Activated CD8-positive, alpha-beta T cell treated with anti-CD3 and anti-CD28 coated beads, Interleukin-2, amount 10 ng/mL, durations not matched to agents 7 days and 5 days (primary cell): ENCODE results near the gene GPR15LG. TPM values are rescaled to one million over a fixed set of nuclear protein-coding genes. Genes with fewer than 3 reads are reported as not detected.

Source experiments
- ATAC-seq: fragments of 150-1000 bp; cut with Tn5 transposase; one replicate; pipeline ENCODE4 v1.10.0; 2021; ENCODE audit warnings: moderate library complexity
- CTCF ChIA-PET: fragments of 350-600 bp; sonication (Branson Sonifier 250); formaldehyde crosslinking; loops from one replicate; lab custom pipeline; 2021; ENCODE audit warnings: antibody characterized with exemption; lab: Charles Lee
- POLR2A ChIA-PET: fragments of 350-600 bp; sonication (Branson Sonifier 250); formaldehyde crosslinking; loops from one replicate; lab custom pipeline; 2021; ENCODE audit warnings: antibody characterized with exemption; lab: Charles Lee
- DNase-seq: peaks from one replicate; pipeline ENCODE4 v3.0.0-alpha.2; 2020
- H3K27ac Mint-ChIP-seq: one replicate; pipeline ENCODE4 v1.8.0; 2021; ENCODE audit warnings: mild to moderate bottlenecking, mixed read lengths
- H3K27me3 Mint-ChIP-seq: one replicate; pipeline ENCODE4 v1.8.0; 2021; ENCODE audit warnings: low read depth, mixed read lengths
- H3K36me3 Mint-ChIP-seq: one replicate; pipeline ENCODE4 v1.8.0; 2021; ENCODE audit warnings: low read depth, mixed read lengths
- H3K4me1 Mint-ChIP-seq: one replicate; pipeline ENCODE4 v1.8.0; 2021; ENCODE audit warnings: low read depth, mixed read lengths
- H3K4me3 Mint-ChIP-seq: one replicate; pipeline ENCODE4 v1.8.0; 2021; ENCODE audit warnings: mild to moderate bottlenecking, mixed read lengths
- H3K9me3 Mint-ChIP-seq: one replicate; pipeline ENCODE4 v1.8.0; 2022; ENCODE audit warnings: mixed read lengths; ENCODE audit not compliant: insufficient read depth
- total RNA-seq, 2 experiments: library from RNA; stranded (reverse); gene quantifications; one replicate each; pipeline ENCODE4 v1.2.3, GENCODE V29; 2021

The GPR15LG gene
- total RNA-seq, 2 experiments from 2014 or later: not detected

DNA sequence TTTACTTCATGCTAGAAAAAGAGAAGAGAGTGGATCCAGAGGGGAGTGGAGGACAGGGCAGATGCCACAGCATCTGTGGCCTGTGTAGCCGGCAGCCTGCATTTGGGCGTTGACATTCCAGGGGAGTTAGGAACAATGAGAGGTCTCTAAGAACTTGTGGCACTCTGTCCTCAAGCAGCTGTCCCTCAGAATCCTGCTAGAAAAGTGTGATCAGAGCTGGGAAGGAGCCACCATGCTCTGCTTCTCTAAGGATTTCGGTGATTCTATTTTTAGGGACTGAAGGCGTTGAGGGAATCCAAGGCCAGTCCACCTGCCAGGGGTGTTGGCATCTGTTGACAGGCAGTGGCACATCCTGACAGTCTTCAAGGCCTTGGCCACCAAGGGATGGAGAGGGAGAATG, 44.1 kb downstream of the GPR15LG start:
- ChIA-PET POLR2A (no interaction called here), CTCF (interaction anchor here (1.0 to 8.0 kb wide), 2 partner anchors 70 to 320 kb away, joined by 3 to 73 read pairs; no protein-coding TSS in a partner anchor)
- Mint-ChIP-seq H3K27ac (no peak overlapping the region), H3K9me3 (peaks cover 5% of the 10 kb centered on the region), H3K27me3 (peaks cover 3% of the 10 kb centered on the region), H3K4me3 (no peak overlapping the region), H3K36me3 (no peaks in the 10 kb centered on the region), H3K4me1 (no peaks in the 10 kb centered on the region)
- DNase-seq (no peak), ATAC-seq (no peak)

DNA sequence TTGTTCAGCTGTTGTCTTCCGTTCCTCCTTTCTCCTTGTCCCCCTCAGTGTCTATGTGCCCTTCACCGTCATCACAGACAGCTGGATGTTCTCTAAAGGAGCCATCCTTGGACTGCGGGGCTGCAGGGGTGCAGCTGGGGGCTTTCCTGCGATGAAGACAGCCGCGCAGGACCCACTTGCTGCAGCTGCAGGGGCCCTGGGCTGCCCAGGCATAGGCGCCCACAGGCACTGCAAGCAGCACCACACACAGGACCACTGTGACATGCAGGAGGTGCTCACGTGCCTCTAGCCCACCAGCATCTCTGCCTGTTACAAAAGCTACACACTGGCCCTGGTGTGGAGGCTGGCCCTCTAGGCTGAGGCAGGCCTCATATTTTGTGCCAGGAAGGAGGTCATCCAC, 48.3 kb downstream of the GPR15LG start:
- Mint-ChIP-seq H3K9me3 (peaks cover 5% of the 10 kb centered on the region), H3K4me3 (no peak overlapping the region), H3K36me3 (no peaks in the 10 kb centered on the region), H3K4me1 (no peaks in the 10 kb centered on the region), H3K27me3 (peaks cover 7% of the 10 kb centered on the region), H3K27ac (no peak overlapping the region)
- ChIA-PET CTCF (no interaction called here), POLR2A (no interaction called here)
- ATAC-seq (no peak), DNase-seq (no peak)

DNA sequence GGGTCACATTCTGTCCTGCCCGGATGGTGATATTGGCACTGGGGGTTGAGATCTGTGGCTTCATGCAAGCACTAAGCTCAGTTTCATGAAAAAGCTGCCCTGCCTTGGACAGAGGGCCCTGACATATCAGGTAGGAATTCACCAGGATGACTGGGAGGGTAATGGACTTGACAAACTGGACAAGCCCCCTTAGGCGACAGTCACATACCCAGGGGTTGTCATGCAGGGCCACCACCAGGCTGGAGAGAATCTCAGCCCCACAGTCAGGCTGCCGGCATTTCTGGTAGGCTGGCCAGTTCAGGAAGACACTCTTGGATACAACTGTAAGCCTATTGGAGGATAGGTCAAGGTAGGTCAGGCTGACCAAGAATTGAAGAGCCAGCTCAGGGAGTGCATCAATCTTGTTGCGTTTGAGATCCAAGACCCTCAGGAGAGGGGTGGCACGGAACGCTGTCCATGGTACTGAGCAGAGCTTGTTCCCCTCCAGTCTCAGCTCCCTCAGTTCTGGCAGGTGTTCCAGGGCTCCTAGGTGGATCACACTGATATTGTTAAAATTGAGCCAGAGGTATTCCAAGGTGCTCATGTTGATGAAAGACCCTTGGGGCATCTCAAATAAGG, 50.9 kb downstream of the GPR15LG start:
- CTCF ChIA-PET: interaction anchor here (1.1 kb wide), 1 partner anchor 10 kb away, joined by 5 read pairs; no protein-coding TSS in a partner anchor
- ATAC-seq: no peak
- Mint-ChIP-seq H3K4me3 (no peak overlapping the region), H3K4me1 (no peaks in the 10 kb centered on the region), H3K36me3 (no peaks in the 10 kb centered on the region), H3K9me3 (peaks cover 2% of the 10 kb centered on the region), H3K27me3 (peaks cover 11% of the 10 kb centered on the region), H3K27ac (no peak overlapping the region)
- POLR2A ChIA-PET: no interaction called here
- DNase-seq: peak; percentile 27

DNA sequence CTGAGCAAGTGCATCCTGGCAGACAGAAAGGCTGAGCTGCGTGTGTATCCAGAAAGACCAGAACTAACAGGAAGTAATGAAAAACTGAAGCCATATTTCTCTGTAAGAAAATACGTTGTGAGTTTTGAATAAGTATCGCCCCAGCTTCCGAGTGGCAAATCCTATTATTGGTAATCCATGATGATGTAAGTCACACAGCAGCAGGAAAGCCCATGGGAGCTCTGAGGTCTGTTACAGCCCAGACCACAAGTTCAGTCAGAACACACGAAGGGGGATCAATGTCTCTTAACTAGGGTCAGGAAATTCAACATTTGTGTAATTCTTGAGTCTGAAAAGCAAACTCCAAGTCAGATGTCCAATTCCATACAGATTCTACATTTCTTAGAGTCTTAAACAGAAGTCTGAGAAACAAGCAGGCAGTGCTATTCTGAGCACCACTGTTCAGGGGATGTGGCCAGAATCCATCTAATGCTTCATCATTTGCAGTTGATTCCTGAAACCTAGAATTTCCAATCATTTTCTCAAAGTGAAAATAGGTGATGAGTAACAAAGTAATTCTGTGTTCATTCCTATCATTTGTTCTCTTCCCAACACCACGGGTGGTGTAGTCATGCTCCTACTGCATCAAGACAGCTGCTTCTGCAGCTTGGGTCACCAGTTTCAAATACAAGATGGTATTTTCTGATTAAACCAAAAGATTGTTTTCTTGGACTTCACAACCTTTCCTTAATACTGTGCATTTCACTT, 52.0 kb downstream of the GPR15LG start, which contains the start of gene LRIT2:
LRIT2 (minus strand) TSS at position 118 of the 747 bp plus-strand sequence; CDS start at position 94, 24 bp downstream.
- POLR2A ChIA-PET: no interaction called here
- no peaks in the 10 kb centered on the region for H3K36me3 Mint-ChIP-seq
- H3K4me1 Mint-ChIP-seq: no peaks in the 10 kb centered on the region
- ATAC-seq (no peak), DNase-seq (no peak)
- CTCF ChIA-PET: interaction anchor here (1.1 kb wide), 1 partner anchor 11 kb away, joined by 5 read pairs; no protein-coding TSS in a partner anchor
- H3K27me3 Mint-ChIP-seq: peaks cover 10% of the 10 kb centered on the region
- no peaks in the 10 kb centered on the region for H3K9me3 Mint-ChIP-seq
- no peak within 1 kb of the TSS for H3K4me3 Mint-ChIP-seq
- H3K27ac Mint-ChIP-seq: no peak within 1 kb of the TSS

DNA sequence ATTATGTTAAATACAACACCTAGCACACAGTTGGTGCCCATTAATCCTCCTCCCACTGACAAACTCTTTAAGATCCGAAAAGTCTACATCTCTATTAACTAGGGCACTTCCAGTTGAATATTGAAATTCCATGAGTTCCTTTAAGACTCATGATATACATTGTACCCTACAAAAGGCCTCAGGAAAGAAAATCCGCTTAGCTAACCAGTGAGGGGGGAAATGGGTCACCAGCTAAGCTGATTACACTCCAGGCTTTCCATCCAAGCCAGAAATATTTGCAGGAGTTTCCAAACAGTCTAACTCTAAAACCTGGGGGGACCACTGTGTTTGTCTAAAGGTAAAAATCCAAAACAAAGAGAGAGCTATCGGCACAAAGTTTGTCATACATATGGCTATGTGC, 53.0 kb downstream of the GPR15LG start:
- Mint-ChIP-seq H3K27me3 (peaks cover 9% of the 10 kb centered on the region), H3K36me3 (no peaks in the 10 kb centered on the region), H3K4me1 (no peaks in the 10 kb centered on the region), H3K9me3 (no peaks in the 10 kb centered on the region), H3K4me3 (no peak overlapping the region), H3K27ac (no peak overlapping the region)
- ATAC-seq (no peak), DNase-seq (no peak)
- ChIA-PET POLR2A (no interaction called here), CTCF (interaction anchor here (1.3 kb wide), 1 partner anchor 10 kb away, joined by 4 read pairs; no protein-coding TSS in a partner anchor)

DNA sequence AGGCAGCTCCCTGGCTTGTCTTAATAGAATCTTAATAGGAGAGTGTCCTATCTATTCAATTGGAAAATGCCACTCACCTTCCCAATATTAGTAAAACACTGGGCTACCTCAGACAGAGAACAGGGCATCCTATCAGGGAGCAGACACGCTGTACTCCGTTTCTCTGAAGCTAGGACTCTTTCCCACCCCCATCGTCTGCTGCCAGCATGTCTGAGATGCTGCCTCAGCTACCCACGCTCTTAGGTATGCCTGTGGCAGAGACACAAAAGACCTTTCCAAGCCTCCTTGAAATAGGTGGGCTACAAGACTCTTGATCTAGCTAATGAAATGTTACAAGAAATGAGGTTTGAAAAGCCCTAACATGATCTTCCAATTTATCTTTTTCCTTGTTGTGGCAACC, 54.2 kb downstream of the GPR15LG start:
- H3K36me3 Mint-ChIP-seq: no peaks in the 10 kb centered on the region
- DNase-seq: no peak
- POLR2A ChIA-PET: no interaction called here
- ATAC-seq: no peak
- no peaks in the 10 kb centered on the region for H3K9me3 Mint-ChIP-seq
- no peak overlapping the region for H3K4me3 Mint-ChIP-seq
- no peak overlapping the region for H3K27ac Mint-ChIP-seq
- H3K4me1 Mint-ChIP-seq: no peaks in the 10 kb centered on the region
- peaks cover 9% of the 10 kb centered on the region for H3K27me3 Mint-ChIP-seq
- CTCF ChIA-PET: no interaction called here

DNA sequence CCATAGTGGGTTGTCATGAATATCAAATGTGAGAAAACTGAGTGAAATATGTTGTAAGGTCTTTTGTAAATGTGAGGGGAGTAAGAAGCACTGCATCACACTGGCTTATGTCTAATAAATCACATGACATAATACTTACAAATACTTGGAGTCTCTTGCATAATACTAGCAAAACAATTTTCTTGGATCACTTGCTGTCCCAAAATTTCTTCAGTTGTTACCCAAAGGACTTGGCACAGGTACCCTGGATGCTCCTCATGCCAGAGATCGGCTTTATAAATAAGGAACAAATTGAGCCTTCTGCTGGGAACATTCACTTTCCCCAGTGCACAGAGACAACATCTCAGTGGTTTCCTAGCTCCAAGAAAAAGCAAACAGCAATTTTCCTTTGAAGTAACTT, 56.8 kb downstream of the GPR15LG start:
- no peak overlapping the region for H3K27ac Mint-ChIP-seq
- no peaks in the 10 kb centered on the region for H3K4me1 Mint-ChIP-seq
- H3K27me3 Mint-ChIP-seq: peaks cover 6% of the 10 kb centered on the region
- H3K4me3 Mint-ChIP-seq: no peak overlapping the region
- CTCF ChIA-PET: interaction anchor here (2.0 kb wide), 1 partner anchor 16 kb away, joined by 4 read pairs; no protein-coding TSS in a partner anchor
- no peaks in the 10 kb centered on the region for H3K9me3 Mint-ChIP-seq
- ATAC-seq (no peak), DNase-seq (no peak)
- POLR2A ChIA-PET: no interaction called here
- H3K36me3 Mint-ChIP-seq: no peaks in the 10 kb centered on the region

DNA sequence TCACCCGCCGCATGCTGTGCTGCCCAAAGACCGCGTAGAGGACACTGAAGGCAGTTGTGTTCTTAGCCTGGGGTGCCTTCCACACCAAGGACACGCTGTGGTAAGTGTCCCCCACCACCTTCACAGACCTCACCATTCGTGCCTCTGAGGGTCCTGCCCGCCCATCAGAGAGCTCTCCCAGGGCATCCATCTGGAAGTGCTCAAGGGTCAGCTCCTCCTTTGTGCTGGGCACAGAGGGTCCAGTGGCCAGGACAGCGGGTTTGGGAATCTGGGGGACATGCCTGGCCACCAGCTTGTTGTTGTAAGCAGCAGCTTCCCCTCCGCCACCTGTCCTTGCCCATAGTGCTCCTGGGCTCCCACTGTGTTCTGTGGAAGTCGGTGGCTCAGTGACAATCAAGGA, 58.8 kb downstream of the GPR15LG start:
- no peaks in the 10 kb centered on the region for H3K36me3 Mint-ChIP-seq
- H3K27me3 Mint-ChIP-seq: peaks cover 5% of the 10 kb centered on the region
- no peak overlapping the region for H3K4me3 Mint-ChIP-seq
- H3K4me1 Mint-ChIP-seq: no peaks in the 10 kb centered on the region
- no peaks in the 10 kb centered on the region for H3K9me3 Mint-ChIP-seq
- POLR2A ChIA-PET: no interaction called here
- ATAC-seq (no peak), DNase-seq (no peak)
- CTCF ChIA-PET: interaction anchor here (0.6 to 2.0 kb wide), 2 partner anchors 18 to 35 kb away, joined by 3 to 4 read pairs; no protein-coding TSS in a partner anchor
- H3K27ac Mint-ChIP-seq: no peak overlapping the region

DNA sequence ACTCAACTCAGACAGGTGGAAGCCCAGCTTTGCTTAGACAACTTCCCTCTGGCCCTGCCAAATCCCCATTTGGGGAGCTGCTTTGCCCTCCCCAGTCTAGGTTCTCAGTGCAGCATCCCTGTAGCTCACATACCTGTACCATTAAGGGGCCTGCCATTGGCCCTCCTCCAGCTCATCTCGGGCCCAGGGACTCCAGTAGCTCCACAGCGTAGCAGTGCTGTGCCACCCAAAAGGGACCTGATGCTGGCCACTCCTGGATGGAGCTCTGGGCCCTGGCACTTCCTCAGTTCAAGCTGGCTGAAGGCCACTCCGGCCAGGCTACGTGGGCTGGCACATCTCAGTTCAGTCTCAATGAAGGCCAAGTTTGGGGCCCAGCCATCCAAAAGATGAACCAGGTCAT, 60.3 kb downstream of the GPR15LG start:
- H3K27me3 Mint-ChIP-seq: peaks cover 7% of the 10 kb centered on the region
- ChIA-PET POLR2A (no interaction called here), CTCF (interaction anchor here (1.1 kb wide), 1 partner anchor 19 kb away, joined by 3 read pairs; no protein-coding TSS in a partner anchor)
- H3K27ac Mint-ChIP-seq: no peak overlapping the region
- H3K36me3 Mint-ChIP-seq: no peaks in the 10 kb centered on the region
- H3K4me3 Mint-ChIP-seq: no peak overlapping the region
- DNase-seq (no peak), ATAC-seq (no peak)
- H3K9me3 Mint-ChIP-seq: no peaks in the 10 kb centered on the region
- no peaks in the 10 kb centered on the region for H3K4me1 Mint-ChIP-seq

DNA sequence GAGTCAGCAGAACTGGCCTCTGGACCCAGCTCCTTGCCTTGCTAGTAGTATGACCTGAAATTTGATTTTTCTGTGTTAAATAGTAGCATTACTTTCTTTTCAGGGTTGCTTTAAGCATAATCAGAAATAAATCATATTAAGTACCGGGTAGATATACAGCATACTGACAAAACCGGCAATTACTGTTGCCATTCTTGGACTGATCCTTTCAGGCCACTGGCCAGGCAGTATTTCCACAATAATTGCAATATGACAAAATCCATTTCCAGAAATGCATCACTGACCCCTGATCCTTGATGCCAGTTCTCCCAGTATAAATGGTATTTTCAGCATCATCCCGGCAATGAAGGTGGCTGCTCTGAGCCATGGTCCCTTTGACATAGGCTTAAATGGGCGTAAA, 60.9 kb downstream of the GPR15LG start:
- H3K9me3 Mint-ChIP-seq: no peaks in the 10 kb centered on the region
- no peak overlapping the region for H3K4me3 Mint-ChIP-seq
- no peak for ATAC-seq
- ChIA-PET CTCF (no interaction called here), POLR2A (no interaction called here)
- no peak overlapping the region for H3K27ac Mint-ChIP-seq
- no peaks in the 10 kb centered on the region for H3K4me1 Mint-ChIP-seq
- H3K27me3 Mint-ChIP-seq: peaks cover 5% of the 10 kb centered on the region
- no peak for DNase-seq
- no peaks in the 10 kb centered on the region for H3K36me3 Mint-ChIP-seq
